Measurements from ENCODE around the gene CSN1S1. TPM values are rescaled to one million over a fixed set of nuclear protein-coding genes. Genes with fewer than 3 reads are reported as not detected.

CSN1S1 gene
- total RNA-seq, 1 donor from 2014 or later = not detected

GRCh38 chr4:69894721-69895120 lies 36.1 kb upstream of the CSN1S1 start:
- H3K4me1 Mint-ChIP-seq (ENCODE audit: unreplicated experiment) = no peaks in the 10 kb centered on the region
- TF ChIP-seq CTCF (IDR thresholded peaks at IDR 0.05; ENCODE audit: unreplicated experiment) = no peak
- no peak for DNase-seq (ENCODE audit: low spot score)
- H3K27ac Mint-ChIP-seq (ENCODE audit: unreplicated experiment) = no peak overlapping the region
- H3K36me3 Mint-ChIP-seq (ENCODE audit: low read depth, unreplicated experiment) = no peaks in the 10 kb centered on the region
- H3K4me3 Mint-ChIP-seq (ENCODE audit: unreplicated experiment) = no peak overlapping the region
- H3K27me3 Mint-ChIP-seq (ENCODE audit: unreplicated experiment) = no peaks in the 10 kb centered on the region
- no peaks in the 10 kb centered on the region for H3K9me3 Mint-ChIP-seq (ENCODE audit: unreplicated experiment)

GRCh38 chr4:69896530-69897116 lies 34.2 kb upstream of the CSN1S1 start:
- Mint-ChIP-seq H3K4me3 (ENCODE audit: unreplicated experiment) (no peak overlapping the region), H3K4me1 (ENCODE audit: unreplicated experiment) (no peaks in the 10 kb centered on the region), H3K36me3 (ENCODE audit: low read depth, unreplicated experiment) (no peaks in the 10 kb centered on the region), H3K9me3 (ENCODE audit: unreplicated experiment) (no peaks in the 10 kb centered on the region), H3K27me3 (ENCODE audit: unreplicated experiment) (no peaks in the 10 kb centered on the region), H3K27ac (ENCODE audit: unreplicated experiment) (no peak overlapping the region)
- no peak for DNase-seq (ENCODE audit: low spot score)
- peak; percentile 74 for TF ChIP-seq CTCF (IDR thresholded peaks at IDR 0.05; ENCODE audit: unreplicated experiment)

GRCh38 chr4:69907151-69907550 lies 23.7 kb upstream of the CSN1S1 start:
- no peaks in the 10 kb centered on the region for H3K36me3 Mint-ChIP-seq (ENCODE audit: low read depth, unreplicated experiment)
- no peaks in the 10 kb centered on the region for H3K4me1 Mint-ChIP-seq (ENCODE audit: unreplicated experiment)
- no peak for TF ChIP-seq CTCF (IDR thresholded peaks at IDR 0.05; ENCODE audit: unreplicated experiment)
- no peaks in the 10 kb centered on the region for H3K27me3 Mint-ChIP-seq (ENCODE audit: unreplicated experiment)
- DNase-seq (ENCODE audit: low spot score) = no peak
- H3K9me3 Mint-ChIP-seq (ENCODE audit: unreplicated experiment) = no peaks in the 10 kb centered on the region
- H3K27ac Mint-ChIP-seq (ENCODE audit: unreplicated experiment) = no peak overlapping the region
- H3K4me3 Mint-ChIP-seq (ENCODE audit: unreplicated experiment) = no peak overlapping the region

- TF ChIP-seq CTCF (IDR thresholded peaks at IDR 0.05; ENCODE audit: unreplicated experiment) = no peak
- Mint-ChIP-seq H3K4me3 (ENCODE audit: unreplicated experiment) (no peak overlapping the region), H3K27ac (ENCODE audit: unreplicated experiment) (no peak overlapping the region), H3K4me1 (ENCODE audit: unreplicated experiment) (no peaks in the 10 kb centered on the region), H3K36me3 (ENCODE audit: low read depth, unreplicated experiment) (no peaks in the 10 kb centered on the region), H3K9me3 (ENCODE audit: unreplicated experiment) (no peaks in the 10 kb centered on the region), H3K27me3 (ENCODE audit: unreplicated experiment) (no peaks in the 10 kb centered on the region)
- no peak for DNase-seq (ENCODE audit: low spot score)
Observed at GRCh38 chr4:69909195-69909594, 21.7 kb upstream of the CSN1S1 start.

- H3K9me3 Mint-ChIP-seq (ENCODE audit: unreplicated experiment) = no peaks in the 10 kb centered on the region
- TF ChIP-seq CTCF (IDR thresholded peaks at IDR 0.05; ENCODE audit: unreplicated experiment) = no peak
- DNase-seq (ENCODE audit: low spot score) = no peak
- no peaks in the 10 kb centered on the region for H3K36me3 Mint-ChIP-seq (ENCODE audit: low read depth, unreplicated experiment)
- no peaks in the 10 kb centered on the region for H3K27me3 Mint-ChIP-seq (ENCODE audit: unreplicated experiment)
- no peaks in the 10 kb centered on the region for H3K4me1 Mint-ChIP-seq (ENCODE audit: unreplicated experiment)
- no peak overlapping the region for H3K4me3 Mint-ChIP-seq (ENCODE audit: unreplicated experiment)
- no peak overlapping the region for H3K27ac Mint-ChIP-seq (ENCODE audit: unreplicated experiment)
Observed at GRCh38 chr4:69910016-69910782, 20.7 kb upstream of the CSN1S1 start.

Measured in endothelial cell (in vitro differentiated cells).